HG03135 (cell line): ENCODE data around the gene HEBP1.
"Not testable (repeated sequence)": the region's sequence is repeated elsewhere in the genome, so short reads cannot be mapped to it uniquely, and the experiment has no call there.

Source experiments
- ATAC-seq: cut with Tn5 transposase; IDR thresholded peaks from one replicate; pipeline ENCODE4 v1.9.1; 2021; ENCODE audit warnings: mild to moderate bottlenecking, moderate library complexity; ENCODE audit not compliant: unreplicated experiment

Gene HEBP1

GRCh38 chr12:12999959-13000615 is at the start of gene HEBP1:
Gene HEBP1 (minus strand): TSS chr12:13000265. CDS start chr12:13000114, 151 bp downstream.
- ATAC-seq: peak; percentile 81

- ATAC-seq: no peak
Measured at GRCh38 chr12:13049816-13050215, 49.8 kb upstream of the HEBP1 start.

GRCh38 chr12:13046964-13047363 is 46.9 kb upstream of the HEBP1 start:
- ATAC-seq: no peak

GRCh38 chr12:13045816-13046215 is 45.8 kb upstream of the HEBP1 start:
- ATAC-seq: no peak

- ATAC-seq: no peak
Measured at GRCh38 chr12:13044906-13045299, 44.8 kb upstream of the HEBP1 start.

GRCh38 chr12:13044002-13044905 is 44.2 kb upstream of the HEBP1 start, which contains the start of gene FAM234B:
Gene FAM234B (plus strand): TSS chr12:13044381. CDS start chr12:13044404, 23 bp downstream.
- peak; percentile 75 for ATAC-seq

GRCh38 chr12:13042666-13043230 is 42.7 kb upstream of the HEBP1 start:
- ATAC-seq: no peak

GRCh38 chr12:13041224-13041623 is 41.2 kb upstream of the HEBP1 start:
- ATAC-seq: no peak

GRCh38 chr12:13039328-13039956 is 39.4 kb upstream of the HEBP1 start:
- no peak for ATAC-seq

- ATAC-seq: no peak
Measured at GRCh38 chr12:13038491-13039161, 38.6 kb upstream of the HEBP1 start.

- no peak for ATAC-seq
Measured at GRCh38 chr12:13036881-13037280, 36.8 kb upstream of the HEBP1 start.

GRCh38 chr12:13035335-13035734 is 35.3 kb upstream of the HEBP1 start:
- ATAC-seq: not testable (repeated sequence)

GRCh38 chr12:13033476-13033875 is 33.4 kb upstream of the HEBP1 start:
- no peak for ATAC-seq

- ATAC-seq: no peak
Measured at GRCh38 chr12:13032164-13032563, 32.1 kb upstream of the HEBP1 start.

- no peak for ATAC-seq
Measured at GRCh38 chr12:13030541-13031291, 30.7 kb upstream of the HEBP1 start.

- no peak for ATAC-seq
Measured at GRCh38 chr12:13028825-13029570, 28.9 kb upstream of the HEBP1 start.

GRCh38 chr12:13027508-13027907 is 27.4 kb upstream of the HEBP1 start:
- ATAC-seq: no peak

- no peak for ATAC-seq
Measured at GRCh38 chr12:13027032-13027431, 27.0 kb upstream of the HEBP1 start.

GRCh38 chr12:13026286-13026685 is 26.2 kb upstream of the HEBP1 start:
- no peak for ATAC-seq
